Posterior cingulate gyrus (tissue), 11 donors: ENCODE data around the gene FABP7.

Experiments
- DNase-seq, 10 donors: peaks; one replicate each; pipeline versions ENCODE4 v3.0.0 to v3.0.0-alpha.2; 2020 to 2021; ENCODE audit warnings: mixed read lengths in 3 of 10
- intact Hi-C: fragments of 100-400 bp; cut with DNase I; formaldehyde crosslinking; loops from one replicate; pipeline ENCODE4 v1.15.1; 2023

FABP7 gene

GRCh38 chr6:122790423-122791309 is 11.2 kb downstream of the FABP7 start:
- DNase-seq = no peak
- intact Hi-C loops = no loop called here

- intact Hi-C loops = no loop called here
- no peak for DNase-seq
These were observed 11.8 kb downstream of the FABP7 start for GRCh38 chr6:122791310-122791679.

DNA sequence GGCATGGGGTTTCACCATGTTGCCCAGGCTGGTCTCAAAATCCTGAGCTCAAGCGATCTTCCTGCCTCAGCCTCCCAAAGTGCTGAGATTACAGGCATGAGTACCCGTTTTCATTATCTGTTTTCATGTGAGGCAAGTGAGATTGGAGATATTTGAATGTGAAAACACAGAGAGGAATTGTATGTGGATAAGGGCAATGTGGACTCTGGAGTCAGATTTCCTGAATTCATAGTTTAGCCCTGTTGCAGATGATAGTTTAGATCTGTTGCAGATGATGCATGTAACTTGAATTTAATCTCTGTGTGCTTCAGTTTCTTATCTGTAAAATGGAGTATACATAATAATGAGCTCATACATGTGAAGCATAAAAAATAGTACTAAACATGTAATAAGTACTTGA is 13.2 kb downstream of the FABP7 start:
- intact Hi-C loops = no loop called here
- DNase-seq = no peak

DNA sequence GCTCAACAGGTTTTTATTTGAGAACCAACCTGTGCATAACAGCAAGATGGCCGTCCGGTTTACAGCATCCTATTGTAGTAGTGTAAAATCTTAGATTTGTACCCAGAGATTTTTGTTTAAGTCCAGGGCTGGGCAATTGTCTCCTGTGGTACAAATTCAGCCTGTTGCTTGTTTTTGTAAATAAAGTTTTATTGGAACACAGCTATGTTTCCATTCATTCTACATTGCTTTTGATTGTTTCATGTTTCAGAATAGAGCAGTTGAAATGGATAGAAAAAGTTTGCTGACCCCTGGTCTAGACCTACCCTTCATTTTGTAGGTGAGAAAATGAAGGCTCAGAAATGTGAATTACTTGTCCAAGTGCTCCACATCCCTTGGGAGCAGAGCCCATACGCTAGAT is 18.0 kb downstream of the FABP7 start:
- DNase-seq = no peak
- intact Hi-C loops = no loop called here

DNA sequence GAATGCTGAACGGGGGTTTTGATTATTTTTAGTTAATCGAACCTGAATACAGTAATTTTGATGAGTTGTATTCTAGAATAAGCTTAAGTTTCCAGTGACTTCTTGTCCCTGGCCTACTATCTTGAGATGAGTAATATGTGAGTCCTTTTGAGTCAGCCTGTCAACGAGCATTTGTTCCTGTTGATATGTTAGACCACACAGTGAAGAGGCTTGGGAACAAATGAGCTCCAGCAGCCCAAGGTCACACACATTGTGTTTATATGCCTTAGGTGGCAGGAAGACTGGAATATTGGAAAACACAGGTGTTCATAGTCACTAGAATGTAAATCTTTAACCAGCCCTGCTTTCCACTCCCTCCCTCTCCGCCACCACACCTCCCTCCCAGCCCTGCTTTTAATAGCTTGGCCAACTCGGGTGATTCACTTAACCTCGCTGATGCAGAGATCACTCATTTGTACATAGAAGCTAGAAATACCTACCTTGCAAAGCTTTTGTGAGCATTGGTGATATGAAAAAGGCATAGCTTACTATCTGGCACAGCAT is 18.7 kb downstream of the FABP7 start:
- intact Hi-C loops = no loop called here
- DNase-seq = no peak

GRCh38 chr6:122799140-122799745 is 19.7 kb downstream of the FABP7 start:
- no peak for DNase-seq
- intact Hi-C loops = no loop called here

DNA sequence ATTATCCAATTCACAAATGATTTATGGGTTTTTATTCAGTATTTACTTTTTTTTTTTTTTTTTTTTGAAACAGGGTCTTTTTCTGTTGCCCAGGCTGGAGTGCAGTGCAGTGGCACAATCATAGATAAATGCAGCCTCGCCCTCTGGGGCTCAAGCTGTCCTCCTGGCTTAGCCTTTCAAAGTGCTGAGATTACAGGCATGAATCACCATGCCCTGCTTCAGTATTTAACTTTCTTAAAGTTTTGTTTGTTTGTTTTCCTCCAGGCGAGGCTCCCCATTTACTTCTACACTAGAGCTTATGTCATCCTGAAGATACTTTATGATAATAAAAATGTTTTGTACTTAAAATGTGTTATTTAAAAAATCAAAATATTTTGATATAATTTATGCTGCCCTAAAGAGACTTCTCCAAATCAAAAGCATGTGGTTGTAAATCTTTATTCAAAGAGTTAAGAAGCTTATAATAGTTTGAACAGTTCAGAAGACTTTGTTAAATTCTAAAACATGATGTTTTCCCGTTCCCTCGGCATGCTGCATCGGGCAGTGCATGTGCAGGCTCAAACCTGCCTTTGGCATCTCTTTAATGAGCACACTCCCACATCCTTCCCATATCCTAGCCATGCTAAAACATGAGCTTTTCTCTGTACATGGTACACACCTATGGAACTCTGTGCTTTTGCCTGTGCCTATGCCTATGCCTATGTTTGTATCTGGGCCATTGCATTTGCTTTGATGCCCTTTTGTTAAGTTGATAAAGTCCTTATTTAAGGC is 20.6 kb downstream of the FABP7 start:
- intact Hi-C loops = no loop called here
- DNase-seq = no peak

- DNase-seq = no peak
- intact Hi-C loops = no loop called here
These were observed 21.4 kb downstream of the FABP7 start for GRCh38 chr6:122800906-122801305.

- intact Hi-C loops = no loop called here
- no peak for DNase-seq
These were observed 21.9 kb downstream of the FABP7 start for GRCh38 chr6:122801397-122801796.

- DNase-seq = no peak
- intact Hi-C loops = no loop called here
These were observed 23.7 kb downstream of the FABP7 start for GRCh38 chr6:122803171-122803661.

GRCh38 chr6:122804962-122805485 is 25.5 kb downstream of the FABP7 start:
- intact Hi-C loops = no loop called here
- DNase-seq = no peak

GRCh38 chr6:122806291-122806690 is 26.8 kb downstream of the FABP7 start:
- DNase-seq = no peak
- intact Hi-C loops = no loop called here

GRCh38 chr6:122808121-122808885 is 28.8 kb downstream of the FABP7 start:
- intact Hi-C loops = no loop called here
- no peak for DNase-seq

GRCh38 chr6:122809001-122809400 is 29.5 kb downstream of the FABP7 start:
- intact Hi-C loops = no loop called here
- no peak for DNase-seq

DNA sequence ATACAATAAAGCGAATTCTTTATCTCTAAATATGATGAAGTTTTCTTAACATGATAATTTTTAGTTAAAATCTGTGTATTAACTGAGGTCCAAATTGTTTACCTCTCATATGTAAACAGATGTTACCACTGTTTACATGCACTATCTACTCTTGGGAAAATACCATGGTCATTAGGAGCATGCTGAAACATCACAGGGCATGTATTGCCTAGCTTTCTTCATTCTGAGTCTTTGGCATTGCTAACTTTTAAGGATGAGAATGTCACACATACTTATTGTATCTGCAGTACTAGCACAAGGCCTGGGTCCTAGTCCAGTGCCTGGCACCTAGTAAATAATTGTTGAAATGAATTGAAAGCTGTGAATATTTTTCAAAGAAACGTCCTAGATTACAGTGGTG is 30.2 kb downstream of the FABP7 start:
- intact Hi-C loops = no loop called here
- no peak for DNase-seq

DNA sequence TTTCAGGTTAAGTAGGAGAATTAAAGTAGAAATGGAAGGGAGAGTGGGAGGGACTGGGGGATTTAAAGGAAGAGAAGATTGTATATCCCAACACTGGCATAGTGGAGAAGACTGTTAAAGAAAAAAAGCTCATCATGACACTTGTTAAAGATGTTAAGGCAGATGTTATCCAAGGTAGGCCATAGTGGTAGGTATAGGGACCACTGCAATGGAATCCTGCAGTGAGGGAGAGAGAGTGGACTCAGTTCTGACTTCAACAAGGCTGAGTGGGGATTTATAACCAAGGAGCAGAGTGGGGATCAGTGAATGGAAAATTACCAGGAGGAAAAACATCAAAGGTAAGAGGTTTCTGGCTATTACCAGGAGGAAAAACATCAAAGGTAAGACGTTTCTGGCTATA is 30.7 kb downstream of the FABP7 start:
- intact Hi-C loops = no loop called here
- no peak for DNase-seq

DNA sequence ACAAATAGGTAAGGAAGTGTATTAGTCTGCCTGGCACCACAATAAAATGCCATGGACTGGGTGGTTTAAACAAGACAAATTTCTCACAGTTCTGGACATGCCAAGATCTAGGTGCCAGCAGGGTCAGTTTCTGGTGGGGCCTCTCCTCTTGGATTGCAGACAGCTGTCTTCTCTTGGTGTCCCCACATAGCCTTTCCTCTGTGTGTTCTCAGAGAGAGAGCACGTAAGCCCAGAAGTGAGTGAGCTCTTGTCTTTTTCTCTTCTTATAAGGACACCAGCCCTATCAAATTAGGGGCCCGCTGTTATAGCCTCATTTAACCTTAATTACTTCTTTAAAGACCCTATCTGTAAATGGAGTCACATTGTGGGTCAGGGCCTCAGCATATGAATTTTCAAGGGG is 37.8 kb downstream of the FABP7 start:
- intact Hi-C loops = no loop called here
- no peak for DNase-seq

GRCh38 chr6:122817766-122818165 is 38.2 kb downstream of the FABP7 start:
- DNase-seq = no peak
- intact Hi-C loops = no loop called here

DNA sequence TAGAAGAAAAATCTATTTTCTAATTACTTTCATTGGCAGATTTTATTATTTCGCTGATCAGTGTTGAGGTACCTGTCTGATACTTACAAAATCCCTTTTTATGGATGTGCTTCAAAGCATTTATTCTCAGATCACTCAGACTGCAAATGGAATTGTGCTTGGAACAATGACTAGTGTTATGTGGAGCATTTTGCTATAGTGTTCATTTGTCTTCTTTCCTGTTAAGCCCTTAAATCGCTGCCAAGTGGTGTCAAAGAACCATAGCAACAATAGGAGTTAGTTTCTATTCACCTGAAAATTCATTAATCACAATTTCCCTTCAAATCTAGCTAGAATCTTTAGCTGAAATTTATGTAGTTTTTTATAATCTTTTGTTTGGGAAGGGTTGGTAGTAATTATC is 39.4 kb downstream of the FABP7 start:
- intact Hi-C loops = no loop called here
- DNase-seq = no peak

GRCh38 chr6:122821095-122821494 is 41.6 kb downstream of the FABP7 start:
- intact Hi-C loops = no loop called here
- DNase-seq = no peak
